GM12891 (cell line): Measurements from ENCODE around the gene HLA-A.

Experiments used
- PAX5 ChIP-seq: IDR thresholded peaks from 2 replicates; pipeline ENCODE4 v1.6.1; 2011; ENCODE audit warnings: low read length, moderate library complexity, mild to moderate bottlenecking; ENCODE audit not compliant: insufficient read depth, severe bottlenecking
- POLR2A ChIP-seq: IDR thresholded peaks from 2 replicates; pipeline ENCODE4 v1.6.1; 2011; ENCODE audit warnings: low read depth, low read length, control low read depth
- POLR2AphosphoS5 ChIP-seq: IDR thresholded peaks from 2 replicates; pipeline ENCODE4 v1.6.1; 2011; ENCODE audit warnings: low read depth, low read length, control low read depth
- POU2F2 ChIP-seq: IDR thresholded peaks from 2 replicates; pipeline ENCODE4 v1.6.1; 2011; ENCODE audit warnings: low read depth, mild to moderate bottlenecking, control low read depth, low read length, moderate library complexity
- SPI1 ChIP-seq: IDR thresholded peaks from 2 replicates; pipeline ENCODE4 v1.6.1; 2011; ENCODE audit warnings: low read depth, low read length, control low read depth
- TAF1 ChIP-seq: IDR thresholded peaks from 2 replicates; pipeline ENCODE4 v1.6.1; 2011; ENCODE audit warnings: low read depth, low read length, control low read depth

GRCh38 chr6:29947077-29947980 lies 5.0 kb downstream of the HLA-A start:
- TF ChIP-seq POLR2A (peak; percentile 89), TAF1 (no peak), SPI1 (no peak), POLR2AphosphoS5 (peak; percentile 80; the same call in 1 of the 2 replicates), PAX5 (no peak), POU2F2 (no peak; the same call in none of the 2 replicates)
